Measurements from ENCODE around the gene AQP5. TPM values are rescaled to one million over a fixed set of nuclear protein-coding genes. Genes with fewer than 3 reads are reported as not detected.

The AQP5 gene
- total RNA-seq, 1 experiment from 2014 or later: not detected

DNA sequence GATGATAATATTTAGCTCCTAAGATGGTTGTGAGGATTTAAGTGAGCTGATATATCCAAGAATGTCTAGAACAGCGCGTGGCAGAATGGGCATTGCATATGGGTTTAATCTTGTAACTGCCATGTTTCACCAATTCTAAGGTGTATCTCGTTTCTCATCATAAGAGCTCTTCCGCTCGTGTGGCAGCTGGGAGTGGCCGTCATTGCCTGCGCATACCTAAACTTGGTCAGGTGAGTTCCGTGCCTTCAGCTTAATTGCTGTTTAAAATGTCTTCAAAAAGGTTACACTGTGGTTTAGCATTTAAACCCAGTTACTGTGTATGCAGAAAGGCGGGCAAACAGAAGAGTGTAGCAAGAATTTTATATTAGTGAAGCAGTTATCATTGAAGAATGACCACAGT lies 15.6 kb upstream of the AQP5 start:
- Histone ChIP-seq H3K79me2 (ENCODE audit: low read length) (no peaks in the 10 kb centered on the region), H2AFZ (ENCODE audit: low read length) (peak overlapping the region; percentile 87), H3K36me3 (ENCODE audit: low read depth, low read length) (no peaks in the 10 kb centered on the region), H3K9ac (ENCODE audit: low read length) (no peak overlapping the region), H3K9me2 (replicated peaks; ENCODE audit: low read length) (no peaks in the 10 kb centered on the region), H3K27ac (ENCODE audit: low read length) (no peak overlapping the region), H3F3A (ENCODE audit: low read length, unreplicated experiment) (no peaks in the 10 kb centered on the region), H3K27me3 (ENCODE audit: low read length) (no peaks in the 10 kb centered on the region), H3K4me3 (ENCODE audit: low read length) (no peak overlapping the region), H3K4me1 (ENCODE audit: insufficient read depth, low read length) (peaks cover 19% of the 10 kb centered on the region), H3K4me2 (ENCODE audit: low read length) (no peak overlapping the region), H3K9me3 (ENCODE audit: low read length) (no peaks in the 10 kb centered on the region), H4K20me1 (ENCODE audit: low read length) (no peaks in the 10 kb centered on the region)
- TF ChIP-seq EZH2phosphoT487 (IDR thresholded peaks at IDR 0.05; ENCODE audit: borderline replicate concordance, low read length) (no peak), EZH2 (IDR thresholded peaks at IDR 0.05; ENCODE audit: low read length, unreplicated experiment) (no peak)
- TF ChIP-seq, protein P1, sequence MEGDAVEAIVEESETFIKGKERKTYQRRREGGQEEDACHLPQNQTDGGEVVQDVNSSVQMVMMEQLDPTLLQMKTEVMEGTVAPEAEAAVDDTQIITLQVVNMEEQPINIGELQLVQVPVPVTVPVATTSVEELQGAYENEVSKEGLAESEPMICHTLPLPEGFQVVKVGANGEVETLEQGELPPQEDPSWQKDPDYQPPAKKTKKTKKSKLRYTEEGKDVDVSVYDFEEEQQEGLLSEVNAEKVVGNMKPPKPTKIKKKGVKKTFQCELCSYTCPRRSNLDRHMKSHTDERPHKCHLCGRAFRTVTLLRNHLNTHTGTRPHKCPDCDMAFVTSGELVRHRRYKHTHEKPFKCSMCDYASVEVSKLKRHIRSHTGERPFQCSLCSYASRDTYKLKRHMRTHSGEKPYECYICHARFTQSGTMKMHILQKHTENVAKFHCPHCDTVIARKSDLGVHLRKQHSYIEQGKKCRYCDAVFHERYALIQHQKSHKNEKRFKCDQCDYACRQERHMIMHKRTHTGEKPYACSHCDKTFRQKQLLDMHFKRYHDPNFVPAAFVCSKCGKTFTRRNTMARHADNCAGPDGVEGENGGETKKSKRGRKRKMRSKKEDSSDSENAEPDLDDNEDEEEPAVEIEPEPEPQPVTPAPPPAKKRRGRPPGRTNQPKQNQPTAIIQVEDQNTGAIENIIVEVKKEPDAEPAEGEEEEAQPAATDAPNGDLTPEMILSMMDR (conservative IDR thresholded peaks at IDR 0.05; ENCODE audit: low read depth, low read length): no peak
- intact Hi-C loops (cut with micrococcal nuclease): no loop called here
- CTCF ChIA-PET: interaction anchor here (0.8 to 1.5 kb wide), 5 partner anchors 14 to 79 kb away, joined by 3 to 7 read pairs (median 5); no protein-coding TSS in a partner anchor
- POLR2A ChIA-PET (ENCODE audit: unreplicated experiment): interaction anchor here (0.5 to 0.8 kb wide), 3 partner anchors 11 to 139 kb away, joined by 3 to 11 read pairs (median 5); partner anchors contain the start of gene NCKAP5L
- no peak for ATAC-seq
- no TSS peak for BruUV-seq (replicated peaks)
- DNase-seq: no peak

- H3K4me2 ChIP-seq (ENCODE audit: low read length): no peak overlapping the region
- no peak overlapping the region for H2AFZ ChIP-seq (ENCODE audit: low read length)
- no peaks in the 10 kb centered on the region for H3K27me3 ChIP-seq (ENCODE audit: low read length)
- H3K4me3 ChIP-seq (ENCODE audit: low read length): no peak overlapping the region
- BruUV-seq (replicated peaks): no TSS peak
- CTCF ChIA-PET: interaction anchor here (0.8 to 1.5 kb wide), 2 partner anchors 21 to 80 kb away, joined by 4 to 7 read pairs; no protein-coding TSS in a partner anchor
- H3K36me3 ChIP-seq (ENCODE audit: low read depth, low read length): no peaks in the 10 kb centered on the region
- no peaks in the 10 kb centered on the region for H3K9me2 ChIP-seq (replicated peaks; ENCODE audit: low read length)
- no peaks in the 10 kb centered on the region for H3K9me3 ChIP-seq (ENCODE audit: low read length)
- intact Hi-C loops (cut with micrococcal nuclease): no loop called here
- TF ChIP-seq EZH2 (IDR thresholded peaks at IDR 0.05; ENCODE audit: low read length, unreplicated experiment) (no peak), EZH2phosphoT487 (IDR thresholded peaks at IDR 0.05; ENCODE audit: borderline replicate concordance, low read length) (no peak)
- TF ChIP-seq, protein P1 (conservative IDR thresholded peaks at IDR 0.05; ENCODE audit: low read depth, low read length): no peak
- H3K27ac ChIP-seq (ENCODE audit: low read length): no peak overlapping the region
- H3K9ac ChIP-seq (ENCODE audit: low read length): no peak overlapping the region
- H4K20me1 ChIP-seq (ENCODE audit: low read length): no peaks in the 10 kb centered on the region
- no peaks in the 10 kb centered on the region for H3K79me2 ChIP-seq (ENCODE audit: low read length)
- no peak for DNase-seq
- POLR2A ChIA-PET (ENCODE audit: unreplicated experiment): interaction anchor here (0.7 to 0.8 kb wide), 2 partner anchors 11 to 138 kb away, joined by 3 to 5 read pairs; no protein-coding TSS in a partner anchor
- H3F3A ChIP-seq (ENCODE audit: low read length, unreplicated experiment): no peaks in the 10 kb centered on the region
- ATAC-seq: no peak
- H3K4me1 ChIP-seq (ENCODE audit: insufficient read depth, low read length): peaks cover 19% of the 10 kb centered on the region
Observed at GRCh38 chr12:49946497-49946896, 15.2 kb upstream of the AQP5 start.

DNA sequence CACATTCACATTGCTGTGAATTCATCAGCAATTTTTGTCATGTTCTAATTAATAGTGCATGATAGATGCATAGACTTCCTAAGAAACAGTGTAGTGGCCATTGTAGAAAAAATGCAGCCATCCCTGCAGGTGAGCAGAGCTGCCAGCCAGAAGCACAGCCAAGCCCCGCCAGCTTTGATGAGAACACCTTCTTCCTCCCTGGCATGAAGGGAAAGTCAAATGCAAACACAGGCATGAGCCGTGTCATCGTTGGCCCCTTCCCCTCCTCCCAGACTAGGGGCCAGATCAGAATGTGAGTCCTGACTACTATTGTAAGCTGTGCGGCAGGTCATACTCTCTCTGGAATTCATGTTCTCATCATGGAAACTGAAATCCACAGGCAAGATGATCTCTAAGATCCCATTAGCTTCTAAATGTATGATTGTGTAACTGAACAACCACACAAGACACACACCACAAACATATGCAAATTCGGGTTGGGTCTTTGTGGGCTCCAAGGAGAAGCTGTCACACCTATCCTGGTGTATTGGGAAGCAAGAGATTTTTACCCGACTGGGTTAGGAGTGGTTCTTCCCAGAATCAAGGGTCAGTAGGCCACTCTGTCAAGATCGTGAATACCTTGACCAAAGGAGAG lies 14.0 kb upstream of the AQP5 start:
- Histone ChIP-seq H3F3A (ENCODE audit: low read length, unreplicated experiment) (no peaks in the 10 kb centered on the region), H3K4me1 (ENCODE audit: insufficient read depth, low read length) (peaks cover 17% of the 10 kb centered on the region), H4K20me1 (ENCODE audit: low read length) (no peaks in the 10 kb centered on the region), H3K79me2 (ENCODE audit: low read length) (no peaks in the 10 kb centered on the region), H2AFZ (ENCODE audit: low read length) (no peak overlapping the region), H3K27ac (ENCODE audit: low read length) (no peak overlapping the region), H3K9me2 (replicated peaks; ENCODE audit: low read length) (no peaks in the 10 kb centered on the region), H3K36me3 (ENCODE audit: low read depth, low read length) (no peaks in the 10 kb centered on the region), H3K27me3 (ENCODE audit: low read length) (no peaks in the 10 kb centered on the region), H3K4me3 (ENCODE audit: low read length) (no peak overlapping the region), H3K9me3 (ENCODE audit: low read length) (no peaks in the 10 kb centered on the region), H3K9ac (ENCODE audit: low read length) (no peak overlapping the region), H3K4me2 (ENCODE audit: low read length) (no peak overlapping the region)
- no TSS peak for BruUV-seq (replicated peaks)
- TF ChIP-seq EZH2 (IDR thresholded peaks at IDR 0.05; ENCODE audit: low read length, unreplicated experiment): no peak
- TF ChIP-seq, protein P1 (conservative IDR thresholded peaks at IDR 0.05; ENCODE audit: low read depth, low read length): no peak
- no peak for TF ChIP-seq EZH2phosphoT487 (IDR thresholded peaks at IDR 0.05; ENCODE audit: borderline replicate concordance, low read length)
- CTCF ChIA-PET: no interaction called here
- intact Hi-C loops (cut with micrococcal nuclease): no loop called here
- ATAC-seq (no peak), DNase-seq (no peak)
- POLR2A ChIA-PET (ENCODE audit: unreplicated experiment): interaction anchor here (0.6 kb wide), 1 partner anchor 165 kb away, joined by 3 read pairs; no protein-coding TSS in a partner anchor
